Heart right ventricle (tissue), 16 donors: ENCODE data around the gene PPP2R2B. TPM values are rescaled to one million over a fixed set of nuclear protein-coding genes. Genes with fewer than 3 reads are reported as not detected.

Experiments
- ATAC-seq, 8 donors: fragments of 200-7000 bp; cut with Tn5 transposase; one replicate each; pipeline ENCODE4 v1.9.1; 2020; ENCODE audit warnings: mild to moderate bottlenecking in 8 of 8, moderate library complexity in 8 of 8, moderate number of reproducible peaks in 1 of 8
- DNase-seq, 2 donors: peaks; one replicate each; pipeline ENCODE4 v3.0.0-alpha.2; 2020
- H3K27ac ChIP-seq, 10 donors: fragments of 200-600 bp; sonication (generic) in 2 of 10; one replicate each; pipeline versions ENCODE4 v1.5.0 to v1.8.0; 2020 to 2022; ENCODE audit warnings: mild to moderate bottlenecking in 3 of 10
- H3K27me3 ChIP-seq, 7 donors: fragments of 200-600 bp; one replicate each; pipeline ENCODE4 v1.8.0; 2021 to 2022; ENCODE audit warnings: mild to moderate bottlenecking in 2 of 7
- H3K36me3 ChIP-seq, 9 donors: fragments of 200-600 bp; sonication (generic) in 1 of 9; one replicate each; pipeline versions ENCODE4 v1.5.0 to v1.8.0; 2020 to 2022; ENCODE audit warnings: mild to moderate bottlenecking in 2 of 9
- H3K4me1 ChIP-seq, 9 donors: fragments of 200-600 bp; sonication (generic) in 1 of 9; one replicate each; pipeline versions ENCODE4 v1.5.0 to v1.8.0; 2020 to 2022; ENCODE audit warnings: mild to moderate bottlenecking in 4 of 9
- H3K4me3 ChIP-seq, 10 donors: fragments of 200-600 bp; sonication (generic) in 2 of 10; one replicate each; pipeline versions ENCODE4 v1.5.0 to v1.8.0; 2020 to 2022; ENCODE audit warnings: mild to moderate bottlenecking in 7 of 10, moderate library complexity in 2 of 10
- H3K9me3 ChIP-seq, 11 donors: fragments of 200-600 bp in 10 of 11; sonication (generic) in 2 of 11; one replicate each; pipeline versions ENCODE4 v1.5.0 to v1.8.0; 2013 to 2022; ENCODE audit warnings: mild to moderate bottlenecking in 2 of 11, control low read depth in 1 of 11, moderate library complexity in 1 of 11
- WGBS, 2 donors: extraction: QIAGEN DNeasy Blood & Tissue Kit; methylation state at CpG; one replicate each; pipeline ENCODE4 v1.1.7; 2013; ENCODE audit warnings: inconsistent platforms in 1 of 2; 5-methylcytosine and 5-hydroxymethylcytosine counted together
- intact Hi-C, 10 donors: fragments of 100-400 bp; cut with DNase I; formaldehyde crosslinking; loops; one replicate each; pipeline versions ENCODE4 v1.11.1 to v1.14.2; 2022
- polyA plus RNA-seq, 2 donors: library from polyadenylated mRNA; stranded (reverse); fragments of 200-250 nt; gene quantifications; one replicate each; pipeline ENCODE4 v1.2.3, GENCODE V29; 2013
- total RNA-seq, 10 donors: library from RNA; stranded (reverse); fragmentation: NEBNext Ultra II Directional in 3 of 10; extraction: Animal tissue kit (Norgen Biotek cat#: 25700) in 3 of 10; gene quantifications; one replicate each; pipeline versions ENCODE4 v1.2.1 to v1.2.4, GENCODE V29; 2021 to 2023
- TF ChIP-seq, protein P1 (sequence below), 9 donors: fragments of 200-600 bp; sonication (generic) in 2 of 9; IDR thresholded peaks; one replicate each; pipeline versions ENCODE4 v1.5.0 to v1.8.0; 2021 to 2022; ENCODE audit warnings: antibody characterized with exemption in 9 of 9, mild to moderate bottlenecking in 5 of 9, moderate library complexity in 1 of 9
- donor health status: Arrhythmogenic right ventricular cardiomyopathy.
- donor health status: ischemic (EF 13 %, LVEDD 7.1; RV severe dilation, severe dysfunction).
- donor health status: healthy with polysubstance abuse.
- donor health status: DM: no; HTN: yes; CAD: no.
- donor health status: DM: no; HTN: no; CAD: no.
- donor health status: ischemic (EF 25% LVEDD 6.9; RV normal size, moderate dysfunction).
- donor health status: ischemic (EF 25% LVEDD 5.7; RV mildly dilated, moderate dysfunction).
- donor health status: healthy.
- donor health status: DM: yes; HTN: yes; CAD: no.
- donor health status: Ischemic cardiomyopathy.
- donor health status: ischemic (EF 35%, LVEDD 5.7; RV mildly dilated, moderate dysfunction).
- donor health status: nonischemic (EF 11% LVEDD 7.7; RV severe dilation, severe dysfunction).
- donor health status: DM: yes; HTN: yes; CAD: no.
- donor health status: PGD.
- donor health status: ischemic (EF 29% LVEDD 5.4; RV normal size, mild dysfunction).
- donor health status: nonischemic (EF 23%, LVEDD 6.1; RV moderate dilation, normal function).

The PPP2R2B gene
- total and polyA plus RNA-seq, 12 donors = 0.05 to 1.8 (median 0.57) TPM; not detected in 2

DNA sequence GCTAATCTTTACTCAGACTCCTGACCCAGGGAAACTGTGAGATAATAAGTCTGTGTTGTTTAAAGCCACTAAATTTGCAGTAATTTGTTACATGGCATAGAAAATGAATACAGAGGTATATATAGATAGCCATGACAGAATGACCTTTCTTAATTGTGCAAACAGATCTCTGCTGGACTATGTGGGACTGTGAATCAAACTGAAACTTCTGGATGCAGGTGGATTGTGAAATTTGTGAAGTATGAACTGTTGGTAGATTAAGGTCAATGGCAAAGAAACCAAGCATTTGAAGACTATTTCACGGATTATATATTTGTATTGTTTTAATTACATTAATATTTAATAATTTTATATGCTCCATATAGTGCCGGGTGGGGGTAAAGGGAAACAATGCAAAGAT, 310.4 kb downstream of the PPP2R2B start:
- intact Hi-C loops = loop anchor here in 1 of 10 donors (5.0 kb wide), 1 partner anchor 399 kb away; no protein-coding TSS in a partner anchor
- Histone ChIP-seq H3K36me3 (no peaks in the 10 kb centered on the region), H3K27me3 (no peaks in the 10 kb centered on the region), H3K4me3 (no peak overlapping the region), H3K27ac (no peak overlapping the region), H3K9me3 (peaks cover 0 to 5% (median 0%) of the 10 kb centered on the region in 11 donors), H3K4me1 (no peaks in the 10 kb centered on the region)
- WGBS, 2 donors = 83 to 89% methylated on average over 2 of the region's 2 CpGs
- TF ChIP-seq, protein P1, sequence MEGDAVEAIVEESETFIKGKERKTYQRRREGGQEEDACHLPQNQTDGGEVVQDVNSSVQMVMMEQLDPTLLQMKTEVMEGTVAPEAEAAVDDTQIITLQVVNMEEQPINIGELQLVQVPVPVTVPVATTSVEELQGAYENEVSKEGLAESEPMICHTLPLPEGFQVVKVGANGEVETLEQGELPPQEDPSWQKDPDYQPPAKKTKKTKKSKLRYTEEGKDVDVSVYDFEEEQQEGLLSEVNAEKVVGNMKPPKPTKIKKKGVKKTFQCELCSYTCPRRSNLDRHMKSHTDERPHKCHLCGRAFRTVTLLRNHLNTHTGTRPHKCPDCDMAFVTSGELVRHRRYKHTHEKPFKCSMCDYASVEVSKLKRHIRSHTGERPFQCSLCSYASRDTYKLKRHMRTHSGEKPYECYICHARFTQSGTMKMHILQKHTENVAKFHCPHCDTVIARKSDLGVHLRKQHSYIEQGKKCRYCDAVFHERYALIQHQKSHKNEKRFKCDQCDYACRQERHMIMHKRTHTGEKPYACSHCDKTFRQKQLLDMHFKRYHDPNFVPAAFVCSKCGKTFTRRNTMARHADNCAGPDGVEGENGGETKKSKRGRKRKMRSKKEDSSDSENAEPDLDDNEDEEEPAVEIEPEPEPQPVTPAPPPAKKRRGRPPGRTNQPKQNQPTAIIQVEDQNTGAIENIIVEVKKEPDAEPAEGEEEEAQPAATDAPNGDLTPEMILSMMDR (IDR thresholded peaks at IDR 0.05) = no peak
- ATAC-seq = no peak
- no peak for DNase-seq

DNA sequence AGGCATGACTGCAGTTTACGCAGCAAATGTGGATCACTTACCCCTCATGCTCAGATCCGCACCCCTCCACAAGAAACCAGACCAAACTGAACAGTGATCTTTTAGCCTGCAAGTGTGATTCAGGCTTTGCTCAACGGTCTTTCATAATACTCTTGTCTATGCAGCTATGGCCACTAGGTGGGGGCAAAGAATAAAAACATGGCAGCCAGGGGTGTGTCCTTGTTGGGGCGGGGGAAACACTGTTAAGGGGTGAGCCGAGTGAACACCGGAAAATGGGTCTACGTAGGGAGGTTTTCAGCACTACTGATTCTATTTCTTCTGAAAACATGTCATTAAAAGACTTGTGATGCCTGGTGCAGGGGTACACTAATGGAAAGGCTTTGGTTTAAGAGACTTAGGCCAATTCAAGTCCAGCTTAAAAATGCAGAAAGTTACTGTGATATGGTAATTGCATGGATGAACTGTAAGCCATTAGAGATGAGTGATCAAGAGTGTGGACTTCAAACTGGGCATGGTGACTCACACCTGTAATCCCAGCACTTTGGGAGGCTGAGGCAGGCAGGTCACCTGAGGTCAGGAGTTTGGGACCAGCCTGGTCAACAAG, 312.7 kb downstream of the PPP2R2B start:
- TF ChIP-seq, protein P1 (IDR thresholded peaks at IDR 0.05) = peak in 8 of 9 donors; percentile 11 to 58 (median 46)

DNA sequence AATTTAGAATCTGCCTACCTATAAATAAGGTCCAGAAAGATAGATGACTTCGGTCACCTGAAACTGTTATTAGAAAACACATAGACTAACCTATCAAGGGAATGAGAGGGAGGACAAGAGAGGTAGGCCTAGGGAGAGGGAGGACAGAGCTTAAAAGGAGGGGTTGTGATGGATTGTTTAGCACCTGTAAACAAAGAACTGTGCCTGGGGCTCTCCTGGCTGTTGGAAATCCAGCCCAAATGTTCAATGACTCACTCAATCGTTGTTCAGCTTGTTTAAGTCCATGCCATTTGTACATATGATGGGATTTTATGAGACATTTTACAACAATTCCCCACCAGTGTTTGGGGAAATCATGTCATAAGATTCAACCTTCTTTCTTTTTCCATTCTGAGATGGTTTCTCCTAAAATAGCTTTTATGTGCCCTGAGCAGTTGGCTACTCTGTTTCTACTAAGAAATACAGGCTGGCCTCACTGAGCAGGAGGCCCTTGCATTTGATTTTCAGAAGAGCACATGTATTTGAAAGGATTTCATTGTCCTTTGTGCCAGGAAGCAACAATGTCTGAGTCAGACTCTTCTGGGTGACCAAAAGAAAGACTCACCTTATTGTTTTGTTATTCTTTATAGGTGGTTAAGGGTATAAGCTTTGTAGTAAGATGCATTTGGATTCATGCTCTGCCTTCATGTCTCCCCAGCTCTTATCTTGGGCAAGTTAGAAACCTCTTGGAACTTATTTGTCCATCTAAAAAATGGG, 314.4 kb downstream of the PPP2R2B start:
- Histone ChIP-seq H3K4me1 (peaks cover 0 to 8% (median 0%) of the 10 kb centered on the region in 9 donors), H3K9me3 (no peaks in the 10 kb centered on the region), H3K36me3 (no peaks in the 10 kb centered on the region), H3K4me3 (no peak overlapping the region), H3K27me3 (no peaks in the 10 kb centered on the region), H3K27ac (no peak overlapping the region)
- ATAC-seq = no peak
- intact Hi-C loops = no loop called here
- DNase-seq = no peak
- TF ChIP-seq, protein P1 (IDR thresholded peaks at IDR 0.05) = no peak
- 59 to 63% methylated on average over 2 of the region's 2 CpGs for WGBS, 2 donors

More for the DNA sequence above, 312.7 kb downstream of the PPP2R2B start:
- intact Hi-C loops = loop anchor here in 1 of 10 donors (5.0 kb wide), 1 partner anchor 401 kb away; no protein-coding TSS in a partner anchor
- peaks cover 0 to 5% (median 0%) of the 10 kb centered on the region in 11 donors for H3K9me3 ChIP-seq
- H3K4me3 ChIP-seq = no peak overlapping the region
- DNase-seq (peak in 1 of 2 donors; percentile 29), ATAC-seq (peak in 6 of 8 donors; percentile 33 to 77 (median 57))
- H3K27me3 ChIP-seq = no peaks in the 10 kb centered on the region
- H3K27ac ChIP-seq = no peak overlapping the region
- H3K4me1 ChIP-seq = peaks cover 0 to under 1% (median 0%) of the 10 kb centered on the region in 9 donors
- WGBS, 2 donors = 19 to 22% methylated on average over 7 of the region's 7 CpGs
- H3K36me3 ChIP-seq = no peaks in the 10 kb centered on the region

DNA sequence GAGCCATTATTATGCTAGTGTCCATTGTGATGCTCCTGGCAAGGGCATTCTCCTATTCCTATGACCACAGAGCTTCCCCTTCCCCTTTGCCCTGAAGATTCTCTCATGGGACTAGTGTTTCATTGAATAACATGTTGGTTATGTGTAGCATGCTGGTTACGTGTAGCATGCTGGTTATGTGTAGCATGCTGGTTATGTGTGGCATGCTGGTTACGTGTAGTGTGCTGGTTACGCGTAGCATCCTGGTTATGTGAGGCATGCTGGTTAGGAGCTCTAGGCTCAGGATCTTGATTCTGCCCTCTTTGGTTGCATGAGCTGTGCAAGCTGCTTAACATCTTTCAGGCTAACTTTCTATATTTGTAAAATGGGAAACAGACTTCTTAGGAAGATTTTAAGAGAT, 316.1 kb downstream of the PPP2R2B start:
- intact Hi-C loops = no loop called here
- WGBS, 2 donors = 93 to 97% methylated on average over 4 of the region's 4 CpGs

More for the DNA sequence above, 316.1 kb downstream of the PPP2R2B start:
- DNase-seq (no peak), ATAC-seq (no peak)
- TF ChIP-seq, protein P1 (IDR thresholded peaks at IDR 0.05) = no peak
- peaks cover 0 to 6% (median 0%) of the 10 kb centered on the region in 11 donors for H3K9me3 ChIP-seq
- H3K4me1 ChIP-seq = peaks cover 0 to 8% (median 0%) of the 10 kb centered on the region in 9 donors
- H3K4me3 ChIP-seq = no peak overlapping the region
- H3K27me3 ChIP-seq = no peaks in the 10 kb centered on the region
- H3K36me3 ChIP-seq = no peaks in the 10 kb centered on the region
- no peak overlapping the region for H3K27ac ChIP-seq
